Common myeloid progenitor, CD34-positive (primary cell): ENCODE data around the gene CAMK1D.

Experiments used
- CTCF ChIA-PET: fragments of 350-600 bp; sonication (Branson Sonifier 250); formaldehyde crosslinking; loops from one replicate; lab custom pipeline; 2021; ENCODE audit warnings: antibody characterized with exemption; lab: Charles Lee
- POLR2A ChIA-PET: fragments of 350-600 bp; sonication (Branson Sonifier 250); formaldehyde crosslinking; loops from one replicate; lab custom pipeline; 2021; ENCODE audit warnings: antibody characterized with exemption; lab: Charles Lee
- DNase-seq, 3 donors: peaks; one replicate each; pipeline versions ENCODE4 v3.0.0 to v3.0.0-alpha.2; 2013
- H3K27ac ChIP-seq, 2 experiments: 1 replicate in 1 of 2; 2 replicates in 1 of 2; pipeline ENCODE4 v1.7.0; 2013; ENCODE audit warnings: inconsistent platforms in 2 of 2, low read length in 2 of 2, mild to moderate bottlenecking in 2 of 2, low read depth in 1 of 2, moderate library complexity in 1 of 2; ENCODE audit not compliant: severe bottlenecking in 2 of 2, insufficient read depth in 1 of 2, poor library complexity in 1 of 2
- H3K27me3 ChIP-seq, 5 experiments: replicated peaks in 2 of 5; 1 replicate in 3 of 5; 2 replicates in 2 of 5; pipeline versions ENCODE4 v1.6.1 to v1.7.0; 2013; ENCODE audit warnings: low read length in 4 of 5, mild to moderate bottlenecking in 2 of 5, moderate library complexity in 2 of 5, inconsistent platforms in 1 of 5; ENCODE audit not compliant: insufficient read depth in 5 of 5, control insufficient read depth in 4 of 5
- H3K36me3 ChIP-seq, 4 experiments: 1 replicate in 2 of 4; 2 replicates in 2 of 4; pipeline versions ENCODE4 v1.6.1 to v1.7.0; 2013; ENCODE audit warnings: low read length in 3 of 4, control low read depth in 1 of 4, mild to moderate bottlenecking in 1 of 4; ENCODE audit not compliant: control insufficient read depth in 4 of 4, insufficient read depth in 4 of 4
- H3K4me1 ChIP-seq, 4 experiments: 1 replicate in 3 of 4; 2 replicates in 1 of 4; pipeline versions ENCODE4 v1.6.1 to v1.7.1; 2013; ENCODE audit warnings: low read length in 3 of 4, mild to moderate bottlenecking in 3 of 4, control low read depth in 1 of 4, inconsistent platforms in 1 of 4, moderate library complexity in 1 of 4; ENCODE audit not compliant: control insufficient read depth in 4 of 4, insufficient read depth in 4 of 4; ENCODE audit errors: control extremely low read depth in 1 of 4
- H3K4me3 ChIP-seq, 7 experiments: 1 replicate in 4 of 7; 2 replicates in 3 of 7; pipeline versions ENCODE4 v1.5.1 to v1.7.0; 2013; ENCODE audit warnings: mild to moderate bottlenecking in 7 of 7, low read length in 6 of 7, moderate library complexity in 6 of 7, inconsistent platforms in 2 of 7, low read depth in 2 of 7, control low read depth in 1 of 7; ENCODE audit not compliant: insufficient read depth in 4 of 7, control insufficient read depth in 1 of 7; ENCODE audit errors: extremely low read depth in 1 of 7
- H3K9me3 ChIP-seq, 5 experiments: 1 replicate in 4 of 5; 2 replicates in 1 of 5; pipeline versions ENCODE4 v1.6.1 to v1.7.1; 2013; ENCODE audit warnings: low read length in 4 of 5, mild to moderate bottlenecking in 2 of 5, inconsistent platforms in 1 of 5, low read depth in 1 of 5, moderate library complexity in 1 of 5; ENCODE audit not compliant: control insufficient read depth in 4 of 5, insufficient read depth in 2 of 5; ENCODE audit errors: control extremely low read depth in 1 of 5
- WGBS: methylation state at CpG from one replicate; pipeline ENCODE4 v1.1.5; 2013; ENCODE audit not compliant: insufficient coverage; 5-methylcytosine and 5-hydroxymethylcytosine counted together

The CAMK1D gene

GRCh38 chr10:12670004-12670403 is 320.7 kb downstream of the CAMK1D start:
- H3K27me3 ChIP-seq = no peaks in the 10 kb centered on the region
- DNase-seq = no peak
- ChIA-PET POLR2A (interaction anchor here (0.6 kb wide), 1 partner anchor 38 kb away, joined by 3 read pairs; no protein-coding TSS in a partner anchor), CTCF (interaction anchor here (0.6 to 1.5 kb wide), 3 partner anchors 8 to 451 kb away, joined by 3 to 4 read pairs (median 3); no protein-coding TSS in a partner anchor)
- no peak overlapping the region for H3K27ac ChIP-seq
- peaks cover 0 to 10% (median 2%) of the 10 kb centered on the region in 4 experiments for H3K36me3 ChIP-seq
- no CpG with 5 or more reads among the region's 7 CpGs for WGBS
- H3K4me1 ChIP-seq = no peaks in the 10 kb centered on the region
- no peak overlapping the region for H3K4me3 ChIP-seq
- H3K9me3 ChIP-seq = peaks cover 0 to 7% (median 3%) of the 10 kb centered on the region in 5 experiments

- Histone ChIP-seq H3K4me3 (no peak overlapping the region), H3K4me1 (no peaks in the 10 kb centered on the region), H3K36me3 (peaks cover 0 to 14% (median 1%) of the 10 kb centered on the region in 4 experiments), H3K27me3 (no peaks in the 10 kb centered on the region), H3K9me3 (peaks cover 0 to 9% (median 0%) of the 10 kb centered on the region in 5 experiments), H3K27ac (no peak overlapping the region)
- no peak for DNase-seq
- POLR2A ChIA-PET = no interaction called here
- CTCF ChIA-PET = no interaction called here
Measured at GRCh38 chr10:12675186-12675585, 325.8 kb downstream of the CAMK1D start.

GRCh38 chr10:12679636-12680035 is 330.3 kb downstream of the CAMK1D start:
- Histone ChIP-seq H3K36me3 (peaks cover 0 to 12% (median 1%) of the 10 kb centered on the region in 4 experiments), H3K27ac (no peak overlapping the region), H3K9me3 (peaks cover 0 to 7% (median 0%) of the 10 kb centered on the region in 5 experiments), H3K4me1 (no peaks in the 10 kb centered on the region), H3K27me3 (no peaks in the 10 kb centered on the region), H3K4me3 (no peak overlapping the region)
- no peak for DNase-seq
- WGBS = 98% methylated on average over 6 of the region's 6 CpGs
- POLR2A ChIA-PET = interaction anchor here (0.6 kb wide), 1 partner anchor 17 kb away, joined by 6 read pairs; no protein-coding TSS in a partner anchor
- CTCF ChIA-PET = no interaction called here

- H3K4me1 ChIP-seq = no peaks in the 10 kb centered on the region
- peaks cover 0 to 7% (median 0%) of the 10 kb centered on the region in 5 experiments for H3K9me3 ChIP-seq
- no peak overlapping the region for H3K27ac ChIP-seq
- no peaks in the 10 kb centered on the region for H3K27me3 ChIP-seq
- ChIA-PET POLR2A (no interaction called here), CTCF (interaction anchor here (0.7 kb wide), 1 partner anchor 174 kb away, joined by 3 read pairs; no protein-coding TSS in a partner anchor)
- WGBS = 78% methylated on average over 5 of the region's 5 CpGs
- no peak for DNase-seq
- no peak overlapping the region for H3K4me3 ChIP-seq
- H3K36me3 ChIP-seq = peaks cover 0 to 11% (median 0%) of the 10 kb centered on the region in 4 experiments
Measured at GRCh38 chr10:12681252-12681651, 331.9 kb downstream of the CAMK1D start.

GRCh38 chr10:12684784-12685183 is 335.4 kb downstream of the CAMK1D start:
- no peak overlapping the region for H3K4me3 ChIP-seq
- H3K36me3 ChIP-seq = peaks cover 0 to under 1% (median 0%) of the 10 kb centered on the region in 4 experiments
- H3K9me3 ChIP-seq = no peaks in the 10 kb centered on the region
- ChIA-PET POLR2A (no interaction called here), CTCF (interaction anchor here (0.6 kb wide), 1 partner anchor 218 kb away, joined by 4 read pairs; no protein-coding TSS in a partner anchor)
- DNase-seq = no peak
- 96% methylated on average over 8 of the region's 8 CpGs for WGBS
- H3K4me1 ChIP-seq = no peaks in the 10 kb centered on the region
- no peak overlapping the region for H3K27ac ChIP-seq
- no peaks in the 10 kb centered on the region for H3K27me3 ChIP-seq

- Histone ChIP-seq H3K9me3 (no peaks in the 10 kb centered on the region), H3K27ac (no peak overlapping the region), H3K36me3 (no peaks in the 10 kb centered on the region), H3K4me3 (no peak overlapping the region), H3K4me1 (no peaks in the 10 kb centered on the region), H3K27me3 (no peaks in the 10 kb centered on the region)
- 95% methylated on average over 6 of the region's 11 CpGs for WGBS
- CTCF ChIA-PET = no interaction called here
- no peak for DNase-seq
- POLR2A ChIA-PET = no interaction called here
Measured at GRCh38 chr10:12685261-12686058, 336.1 kb downstream of the CAMK1D start.

- Histone ChIP-seq H3K4me1 (no peaks in the 10 kb centered on the region), H3K27me3 (no peaks in the 10 kb centered on the region), H3K36me3 (no peaks in the 10 kb centered on the region), H3K4me3 (no peak overlapping the region), H3K9me3 (no peaks in the 10 kb centered on the region), H3K27ac (no peak overlapping the region)
- POLR2A ChIA-PET = no interaction called here
- WGBS = 92% methylated on average over 1 of the region's 4 CpGs
- DNase-seq = no peak
- CTCF ChIA-PET = no interaction called here
Measured at GRCh38 chr10:12687996-12688395, 338.6 kb downstream of the CAMK1D start.
